Prostate gland (tissue), 2 donors: Measurements from ENCODE around the gene SPATA25.

Experiments
- CTCF ChIP-seq, 4 experiments: fragments of 200-600 bp in 2 of 4; fragments of 450-650 bp in 2 of 4; sonication (generic) in 2 of 4; IDR thresholded peaks; 1 replicate in 3 of 4; 2 replicates in 1 of 4; pipeline ENCODE4 v1.5.1; 2016 to 2019; ENCODE audit warnings: antibody characterized with exemption in 4 of 4, mild to moderate bottlenecking in 2 of 4, moderate library complexity in 2 of 4
- POLR2A ChIP-seq: fragments of 450-650 bp; IDR thresholded peaks from one replicate; pipeline ENCODE4 v1.6.1; 2016; ENCODE audit warnings: antibody characterized with exemption, mild to moderate bottlenecking

DNA sequence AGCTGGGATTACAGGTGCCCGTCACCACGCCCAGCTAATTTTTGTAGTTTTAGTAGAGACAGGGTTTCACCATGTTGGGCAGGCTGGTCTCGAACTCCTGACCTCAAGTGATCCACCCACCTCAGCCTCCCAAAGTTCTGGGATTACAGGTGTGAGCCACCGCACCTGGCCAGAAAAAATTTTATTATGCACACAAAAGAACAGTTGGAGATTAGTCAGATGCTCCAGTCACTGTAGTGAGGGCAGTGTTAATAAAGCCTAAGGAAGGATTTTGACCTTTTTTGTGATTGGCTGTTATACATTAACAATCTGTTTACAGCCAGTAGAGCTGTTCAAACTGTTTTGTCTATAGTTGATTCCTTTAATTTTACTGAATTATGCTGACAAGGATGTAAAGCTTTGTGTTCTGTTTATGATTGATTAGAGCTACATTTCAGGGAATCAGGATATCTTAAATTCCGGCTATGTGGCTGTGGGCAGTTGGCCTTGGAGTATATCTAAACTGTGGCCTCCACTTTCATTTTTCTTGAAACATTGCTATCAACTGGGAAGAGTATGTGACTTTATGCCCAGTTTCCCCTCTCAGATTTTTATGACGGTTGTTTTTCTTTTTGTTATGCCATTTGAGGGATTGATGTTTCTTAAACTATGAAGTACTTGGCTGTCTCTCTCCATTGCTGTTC lies 20.1 kb downstream of the SPATA25 start:
- TF ChIP-seq CTCF (IDR thresholded peaks at IDR 0.05) (no peak), POLR2A (no peak)
